ENCODE measurements around the gene CPXM2. TPM values are rescaled to one million over a fixed set of nuclear protein-coding genes. Genes with fewer than 3 reads are reported as not detected.

Gene CPXM2
- total and polyA plus RNA-seq, 10 of the 15 experiments (the other 5 are each of a cell fraction or from before 2014, with no cell fraction given) = 0.08 to 1.1 (median 0.58) TPM

GRCh38 chr10:123759041-123759440 lies 132.6 kb downstream of the CPXM2 start (continued):
- TF ChIP-seq NR2C1 (IDR thresholded peaks at IDR 0.05) (no peak), PML (IDR thresholded peaks at IDR 0.05; ENCODE audit: low read length) (no peak)

DNA sequence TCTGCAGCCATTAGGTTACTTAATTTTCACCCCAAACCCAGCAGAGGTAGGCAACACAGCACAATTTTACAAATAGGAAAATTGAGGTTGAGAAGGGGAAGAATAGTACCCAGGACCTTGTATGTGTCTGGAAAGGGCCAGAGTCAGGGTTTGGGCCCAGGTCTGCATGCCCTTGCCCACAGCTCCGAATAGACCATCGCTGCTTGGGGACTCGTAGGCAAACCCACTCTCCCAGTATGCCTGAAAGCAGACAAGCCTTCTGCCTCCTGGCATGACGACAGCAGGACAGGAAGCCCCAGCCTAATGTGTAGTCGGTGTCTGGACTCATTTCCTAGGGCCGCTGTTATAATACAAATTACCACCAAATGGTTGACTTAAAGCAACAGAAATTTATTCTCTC lies 133.8 kb downstream of the CPXM2 start:
- H3K79me2 ChIP-seq (ENCODE audit: control insufficient read depth, insufficient read depth, low read length) = no peaks in the 10 kb centered on the region
- intact Hi-C loops (cut with micrococcal nuclease; ENCODE audit: unreplicated experiment) = no loop called here
- no peaks in the 10 kb centered on the region for H3K4me1 ChIP-seq (ENCODE audit: control insufficient read depth, insufficient read depth, low read length)
- TF ChIP-seq RFX5 (IDR thresholded peaks at IDR 0.05; ENCODE audit: low read depth, low read length) (no peak), SUZ12 (IDR thresholded peaks at IDR 0.05; ENCODE audit: unreplicated experiment) (no peak), POLR2A (IDR thresholded peaks at IDR 0.05; ENCODE audit: low read depth, low read length) (no peak), CHD1 (IDR thresholded peaks at IDR 0.05; ENCODE audit: low read depth, low read length) (no peak), RB1 (IDR thresholded peaks at IDR 0.05; ENCODE audit: borderline replicate concordance) (no peak), ESRRA (IDR thresholded peaks at IDR 0.05; ENCODE audit: low read length) (no peak), SREBF1 (IDR thresholded peaks at IDR 0.05; ENCODE audit: low read length) (no peak), SPI1 (IDR thresholded peaks at IDR 0.05; ENCODE audit: borderline replicate concordance, insufficient read depth, low read depth, low read length) (no peak), TCF7 (IDR thresholded peaks at IDR 0.05; ENCODE audit: borderline replicate concordance) (no peak), MYC (IDR thresholded peaks at IDR 0.05; ENCODE audit: insufficient read depth, insufficient read length, insufficient replicate concordance, low read length, severe bottlenecking) (no peak)
- TF ChIP-seq, protein P1, sequence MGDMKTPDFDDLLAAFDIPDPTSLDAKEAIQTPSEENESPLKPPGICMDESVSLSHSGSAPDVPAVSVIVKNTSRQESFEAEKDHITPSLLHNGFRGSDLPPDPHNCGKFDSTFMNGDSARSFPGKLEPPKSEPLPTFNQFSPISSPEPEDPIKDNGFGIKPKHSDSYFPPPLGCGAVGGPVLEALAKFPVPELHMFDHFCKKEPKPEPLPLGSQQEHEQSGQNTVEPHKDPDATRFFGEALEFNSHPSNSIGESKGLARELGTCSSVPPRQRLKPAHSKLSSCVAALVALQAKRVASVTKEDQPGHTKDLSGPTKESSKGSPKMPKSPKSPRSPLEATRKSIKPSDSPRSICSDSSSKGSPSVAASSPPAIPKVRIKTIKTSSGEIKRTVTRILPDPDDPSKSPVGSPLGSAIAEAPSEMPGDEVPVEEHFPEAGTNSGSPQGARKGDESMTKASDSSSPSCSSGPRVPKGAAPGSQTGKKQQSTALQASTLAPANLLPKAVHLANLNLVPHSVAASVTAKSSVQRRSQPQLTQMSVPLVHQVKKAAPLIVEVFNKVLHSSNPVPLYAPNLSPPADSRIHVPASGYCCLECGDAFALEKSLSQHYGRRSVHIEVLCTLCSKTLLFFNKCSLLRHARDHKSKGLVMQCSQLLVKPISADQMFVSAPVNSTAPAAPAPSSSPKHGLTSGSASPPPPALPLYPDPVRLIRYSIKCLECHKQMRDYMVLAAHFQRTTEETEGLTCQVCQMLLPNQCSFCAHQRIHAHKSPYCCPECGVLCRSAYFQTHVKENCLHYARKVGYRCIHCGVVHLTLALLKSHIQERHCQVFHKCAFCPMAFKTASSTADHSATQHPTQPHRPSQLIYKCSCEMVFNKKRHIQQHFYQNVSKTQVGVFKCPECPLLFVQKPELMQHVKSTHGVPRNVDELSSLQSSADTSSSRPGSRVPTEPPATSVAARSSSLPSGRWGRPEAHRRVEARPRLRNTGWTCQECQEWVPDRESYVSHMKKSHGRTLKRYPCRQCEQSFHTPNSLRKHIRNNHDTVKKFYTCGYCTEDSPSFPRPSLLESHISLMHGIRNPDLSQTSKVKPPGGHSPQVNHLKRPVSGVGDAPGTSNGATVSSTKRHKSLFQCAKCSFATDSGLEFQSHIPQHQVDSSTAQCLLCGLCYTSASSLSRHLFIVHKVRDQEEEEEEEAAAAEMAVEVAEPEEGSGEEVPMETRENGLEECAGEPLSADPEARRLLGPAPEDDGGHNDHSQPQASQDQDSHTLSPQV (IDR thresholded peaks at IDR 0.05) = no peak
- TF ChIP-seq, protein P2, sequence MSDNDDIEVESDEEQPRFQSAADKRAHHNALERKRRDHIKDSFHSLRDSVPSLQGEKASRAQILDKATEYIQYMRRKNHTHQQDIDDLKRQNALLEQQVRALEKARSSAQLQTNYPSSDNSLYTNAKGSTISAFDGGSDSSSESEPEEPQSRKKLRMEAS (IDR thresholded peaks at IDR 0.05; ENCODE audit: low read depth, low read length) = no peak
- TF ChIP-seq, protein P3, sequence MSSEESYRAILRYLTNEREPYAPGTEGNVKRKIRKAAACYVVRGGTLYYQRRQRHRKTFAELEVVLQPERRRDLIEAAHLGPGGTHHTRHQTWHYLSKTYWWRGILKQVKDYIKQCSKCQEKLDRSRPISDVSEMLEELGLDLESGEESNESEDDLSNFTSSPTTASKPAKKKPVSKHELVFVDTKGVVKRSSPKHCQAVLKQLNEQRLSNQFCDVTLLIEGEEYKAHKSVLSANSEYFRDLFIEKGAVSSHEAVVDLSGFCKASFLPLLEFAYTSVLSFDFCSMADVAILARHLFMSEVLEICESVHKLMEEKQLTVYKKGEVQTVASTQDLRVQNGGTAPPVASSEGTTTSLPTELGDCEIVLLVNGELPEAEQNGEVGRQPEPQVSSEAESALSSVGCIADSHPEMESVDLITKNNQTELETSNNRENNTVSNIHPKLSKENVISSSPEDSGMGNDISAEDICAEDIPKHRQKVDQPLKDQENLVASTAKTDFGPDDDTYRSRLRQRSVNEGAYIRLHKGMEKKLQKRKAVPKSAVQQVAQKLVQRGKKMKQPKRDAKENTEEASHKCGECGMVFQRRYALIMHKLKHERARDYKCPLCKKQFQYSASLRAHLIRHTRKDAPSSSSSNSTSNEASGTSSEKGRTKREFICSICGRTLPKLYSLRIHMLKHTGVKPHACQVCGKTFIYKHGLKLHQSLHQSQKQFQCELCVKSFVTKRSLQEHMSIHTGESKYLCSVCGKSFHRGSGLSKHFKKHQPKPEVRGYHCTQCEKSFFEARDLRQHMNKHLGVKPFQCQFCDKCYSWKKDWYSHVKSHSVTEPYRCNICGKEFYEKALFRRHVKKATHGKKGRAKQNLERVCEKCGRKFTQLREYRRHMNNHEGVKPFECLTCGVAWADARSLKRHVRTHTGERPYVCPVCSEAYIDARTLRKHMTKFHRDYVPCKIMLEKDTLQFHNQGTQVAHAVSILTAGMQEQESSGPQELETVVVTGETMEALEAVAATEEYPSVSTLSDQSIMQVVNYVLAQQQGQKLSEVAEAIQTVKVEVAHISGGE (CRISPR knock-in tag; IDR thresholded peaks at IDR 0.05) = no peak
- no peak overlapping the region for H2AFZ ChIP-seq (ENCODE audit: control insufficient read depth, low read depth, low read length)
- H3K4me3 ChIP-seq = no peak overlapping the region
- in situ Hi-C loops (cut with MboI) = no loop called here
- ChIA-PET CTCF (interaction anchor here (0.5 kb wide), 1 partner anchor 1136 kb away, joined by 3 read pairs; no protein-coding TSS in a partner anchor), SMC1A (ENCODE audit: uncharacterized antibody, unreplicated experiment) (interaction anchor here (0.8 to 2.0 kb wide), 3 partner anchors 8 to 103 kb away, joined by 3 to 6 read pairs (median 4); no protein-coding TSS in a partner anchor), POLR2A (no interaction called here), RAD21 (ENCODE audit: unreplicated experiment) (no interaction called here)
- no peak overlapping the region for H3K27ac ChIP-seq (ENCODE audit: control insufficient read depth, insufficient read depth)
- DNase-seq (ENCODE audit: low read depth, low spot score) = no peak
- peaks cover 4 to 5% of the 10 kb centered on the region in 2 experiments for H3K27me3 ChIP-seq (replicated peaks in 1 of 2; ENCODE audit: control insufficient read depth in 2 of 2, insufficient read depth in 2 of 2, low read length in 1 of 2)
- H4K20me1 ChIP-seq (ENCODE audit: control insufficient read depth, insufficient read depth) = no peaks in the 10 kb centered on the region
- H3K9me3 ChIP-seq (replicated peaks; ENCODE audit: control insufficient read depth, insufficient read depth, low read length) = no peaks in the 10 kb centered on the region
- FAIRE-seq = no peak
- WGBS (ENCODE audit: insufficient coverage, insufficient replicate concordance, low lambda C conversion rate, missing lambda C conversion rate) = 30% methylated on average over 6 of the region's 6 CpGs
- H3K4me2 ChIP-seq (ENCODE audit: control insufficient read depth, insufficient read depth) = no peak overlapping the region
- no peaks in the 10 kb centered on the region for H3K36me3 ChIP-seq (ENCODE audit: control insufficient read depth in 2 of 2, insufficient read depth in 2 of 2, low read length in 1 of 2)
- H3K9ac ChIP-seq (ENCODE audit: control insufficient read depth, insufficient read depth, low read length) = no peak overlapping the region
- BruUV-seq (replicated peaks) = no TSS peak
- no peak for ATAC-seq
